ENCODE data around the gene XRCC6. TPM values are rescaled to one million over a fixed set of nuclear protein-coding genes. Genes with fewer than 3 reads are reported as not detected.
"Not testable (repeated sequence)": the region's sequence is repeated elsewhere in the genome, so short reads cannot be mapped to it uniquely, and the experiment has no call there.

XRCC6 gene
- total RNA-seq, 1 experiment from 2014 or later = 414 TPM

DNA sequence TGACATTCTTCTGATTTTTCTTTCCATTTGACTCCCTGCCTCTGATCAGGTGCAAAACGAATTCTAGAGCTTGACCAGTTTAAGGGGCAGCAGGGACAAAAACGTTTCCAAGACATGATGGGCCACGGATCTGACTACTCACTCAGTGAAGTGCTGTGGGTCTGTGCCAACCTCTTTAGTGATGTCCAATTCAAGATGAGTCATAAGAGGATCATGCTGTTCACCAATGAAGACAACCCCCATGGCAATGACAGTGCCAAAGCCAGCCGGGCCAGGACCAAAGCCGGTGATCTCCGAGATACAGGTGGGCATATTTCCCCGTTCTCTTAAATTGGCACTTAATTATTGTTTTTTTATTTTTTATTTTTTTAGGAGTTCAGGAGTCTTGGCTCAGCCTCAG, 15.4 kb downstream of the XRCC6 start:
- Histone ChIP-seq H3K4me1 (no peaks in the 10 kb centered on the region), H3K36me3 (ENCODE audit: control insufficient read depth, insufficient read depth, low read length) (no peaks in the 10 kb centered on the region; the same call in 1 of the 2 replicates), H3K4me3 (ENCODE audit: low read depth, low read length) (no peak overlapping the region), H3K27me3 (replicated peaks; ENCODE audit: control insufficient read depth, insufficient read depth, low read length) (no peaks in the 10 kb centered on the region), H3K9me3 (no peaks in the 10 kb centered on the region)
- intact Hi-C loops (cut with micrococcal nuclease; ENCODE audit: unreplicated experiment) = no loop called here
- DNase-seq = no peak
- POLR2A ChIA-PET = no interaction called here
- Mint-ChIP-seq H3K27ac (ENCODE audit: unreplicated experiment) (no peak overlapping the region), H3K4me3 (ENCODE audit: unreplicated experiment) (no peak overlapping the region), H3K4me1 (ENCODE audit: low read depth, unreplicated experiment) (no peaks in the 10 kb centered on the region), H3K27me3 (ENCODE audit: insufficient read depth, unreplicated experiment) (no peaks in the 10 kb centered on the region), H3K9me3 (ENCODE audit: unreplicated experiment) (no peaks in the 10 kb centered on the region), H3K36me3 (ENCODE audit: insufficient read depth, unreplicated experiment) (peaks cover 87% of the 10 kb centered on the region)
- CTCF ChIA-PET = no interaction called here
- BruUV-seq (replicated peaks) = TSS peak; percentile 5
- TF ChIP-seq, protein P1, sequence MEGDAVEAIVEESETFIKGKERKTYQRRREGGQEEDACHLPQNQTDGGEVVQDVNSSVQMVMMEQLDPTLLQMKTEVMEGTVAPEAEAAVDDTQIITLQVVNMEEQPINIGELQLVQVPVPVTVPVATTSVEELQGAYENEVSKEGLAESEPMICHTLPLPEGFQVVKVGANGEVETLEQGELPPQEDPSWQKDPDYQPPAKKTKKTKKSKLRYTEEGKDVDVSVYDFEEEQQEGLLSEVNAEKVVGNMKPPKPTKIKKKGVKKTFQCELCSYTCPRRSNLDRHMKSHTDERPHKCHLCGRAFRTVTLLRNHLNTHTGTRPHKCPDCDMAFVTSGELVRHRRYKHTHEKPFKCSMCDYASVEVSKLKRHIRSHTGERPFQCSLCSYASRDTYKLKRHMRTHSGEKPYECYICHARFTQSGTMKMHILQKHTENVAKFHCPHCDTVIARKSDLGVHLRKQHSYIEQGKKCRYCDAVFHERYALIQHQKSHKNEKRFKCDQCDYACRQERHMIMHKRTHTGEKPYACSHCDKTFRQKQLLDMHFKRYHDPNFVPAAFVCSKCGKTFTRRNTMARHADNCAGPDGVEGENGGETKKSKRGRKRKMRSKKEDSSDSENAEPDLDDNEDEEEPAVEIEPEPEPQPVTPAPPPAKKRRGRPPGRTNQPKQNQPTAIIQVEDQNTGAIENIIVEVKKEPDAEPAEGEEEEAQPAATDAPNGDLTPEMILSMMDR (IDR thresholded peaks at IDR 0.05; ENCODE audit: insufficient read depth in 1 of 2, low read depth in 1 of 2, low read length in 1 of 2, severe bottlenecking in 1 of 2, unreplicated experiment in 1 of 2) = no peak

DNA sequence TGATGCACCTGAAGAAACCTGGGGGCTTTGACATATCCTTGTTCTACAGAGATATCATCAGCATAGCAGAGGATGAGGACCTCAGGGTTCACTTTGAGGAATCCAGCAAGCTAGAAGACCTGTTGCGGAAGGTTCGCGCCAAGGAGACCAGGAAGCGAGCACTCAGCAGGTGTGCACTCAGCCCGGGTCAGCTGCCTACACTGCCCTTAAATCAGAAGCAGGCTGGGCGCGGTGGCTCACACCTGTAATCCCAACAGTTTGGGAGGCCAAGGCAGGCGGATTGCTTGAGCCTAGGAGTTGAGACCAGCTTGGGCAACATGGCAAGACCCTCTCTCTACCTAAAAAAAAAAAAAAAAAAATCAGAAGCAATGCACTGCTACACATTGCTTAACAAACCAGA, 16.5 kb downstream of the XRCC6 start:
- CTCF ChIA-PET; H3K4me3 Mint-ChIP-seq (ENCODE audit: unreplicated experiment); intact Hi-C loops (cut with micrococcal nuclease; ENCODE audit: unreplicated experiment); POLR2A ChIA-PET; H3K4me1 ChIP-seq; BruUV-seq (replicated peaks); H3K4me3 ChIP-seq (ENCODE audit: low read depth, low read length); H3K4me1 Mint-ChIP-seq (ENCODE audit: low read depth, unreplicated experiment); H3K27me3 ChIP-seq (replicated peaks; ENCODE audit: control insufficient read depth, insufficient read depth, low read length); H3K9me3 Mint-ChIP-seq (ENCODE audit: unreplicated experiment); DNase-seq; H3K36me3 ChIP-seq (ENCODE audit: control insufficient read depth, insufficient read depth, low read length); H3K27me3 Mint-ChIP-seq (ENCODE audit: insufficient read depth, unreplicated experiment); H3K9me3 ChIP-seq; H3K27ac Mint-ChIP-seq (ENCODE audit: unreplicated experiment): not testable (repeated sequence)
- peaks cover 87% of the 10 kb centered on the region for H3K36me3 Mint-ChIP-seq (ENCODE audit: insufficient read depth, unreplicated experiment)

DNA sequence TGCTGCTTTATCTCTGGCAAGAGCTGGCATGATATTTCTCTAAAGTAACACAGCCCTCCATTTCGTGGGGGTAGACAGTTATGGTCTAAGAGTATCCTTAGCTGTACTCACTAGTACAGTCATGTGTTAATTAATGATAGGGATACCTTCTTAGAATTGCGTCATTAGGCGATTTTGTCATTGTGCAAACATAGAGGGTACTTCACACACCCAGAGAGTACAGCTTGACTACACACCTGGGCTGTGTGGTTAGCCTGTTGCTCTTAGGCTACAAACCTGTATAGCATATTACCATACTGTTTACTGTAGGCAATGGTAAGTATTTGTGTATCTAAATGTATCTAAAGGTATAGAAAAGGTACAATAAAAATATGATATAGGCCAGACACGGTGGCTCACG, 17.0 kb downstream of the XRCC6 start:
- Mint-ChIP-seq H3K27me3 (ENCODE audit: insufficient read depth, unreplicated experiment) (no peaks in the 10 kb centered on the region), H3K4me1 (ENCODE audit: low read depth, unreplicated experiment) (no peaks in the 10 kb centered on the region), H3K36me3 (ENCODE audit: insufficient read depth, unreplicated experiment) (peaks cover 87% of the 10 kb centered on the region), H3K9me3 (ENCODE audit: unreplicated experiment) (no peaks in the 10 kb centered on the region), H3K4me3 (ENCODE audit: unreplicated experiment) (no peak overlapping the region), H3K27ac (ENCODE audit: unreplicated experiment) (no peak overlapping the region)
- Histone ChIP-seq H3K9me3 (no peaks in the 10 kb centered on the region), H3K4me1 (no peaks in the 10 kb centered on the region), H3K4me3 (ENCODE audit: low read depth, low read length) (no peak overlapping the region), H3K27me3 (replicated peaks; ENCODE audit: control insufficient read depth, insufficient read depth, low read length) (no peaks in the 10 kb centered on the region), H3K36me3 (ENCODE audit: control insufficient read depth, insufficient read depth, low read length) (no peaks in the 10 kb centered on the region; the same call in 1 of the 2 replicates)
- no peak for DNase-seq
- ChIA-PET POLR2A (no interaction called here), CTCF (no interaction called here)
- TF ChIP-seq, protein P1 (IDR thresholded peaks at IDR 0.05; ENCODE audit: insufficient read depth in 1 of 2, low read depth in 1 of 2, low read length in 1 of 2, severe bottlenecking in 1 of 2, unreplicated experiment in 1 of 2) = no peak
- intact Hi-C loops (cut with micrococcal nuclease; ENCODE audit: unreplicated experiment) = no loop called here
- no TSS peak for BruUV-seq (replicated peaks)

DNA sequence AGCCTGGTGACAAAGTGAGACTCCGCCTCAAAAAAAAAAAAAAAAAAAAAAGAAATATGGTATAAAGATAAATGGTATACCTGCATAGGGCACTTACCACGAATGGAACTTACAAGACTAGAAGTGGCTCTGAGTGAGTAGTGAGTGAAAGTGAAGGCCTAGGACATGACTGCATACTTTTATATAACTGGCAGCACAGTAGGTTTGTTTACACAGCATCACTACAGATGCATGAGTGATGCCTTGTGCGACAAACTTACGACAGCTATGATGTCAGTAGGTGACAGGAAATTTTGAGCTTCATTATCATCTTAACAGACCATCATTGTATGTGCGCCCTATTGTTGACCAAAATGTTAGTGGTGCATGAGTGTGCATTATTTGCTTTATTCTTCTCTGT, 17.7 kb downstream of the XRCC6 start:
- Mint-ChIP-seq H3K27me3 (ENCODE audit: insufficient read depth, unreplicated experiment) (no peaks in the 10 kb centered on the region), H3K9me3 (ENCODE audit: unreplicated experiment) (no peaks in the 10 kb centered on the region), H3K36me3 (ENCODE audit: insufficient read depth, unreplicated experiment) (peaks cover 87% of the 10 kb centered on the region), H3K27ac (ENCODE audit: unreplicated experiment) (no peak overlapping the region), H3K4me1 (ENCODE audit: low read depth, unreplicated experiment) (no peaks in the 10 kb centered on the region), H3K4me3 (ENCODE audit: unreplicated experiment) (no peak overlapping the region)
- Histone ChIP-seq H3K4me1 (no peaks in the 10 kb centered on the region), H3K27me3 (replicated peaks; ENCODE audit: control insufficient read depth, insufficient read depth, low read length) (no peaks in the 10 kb centered on the region), H3K36me3 (ENCODE audit: control insufficient read depth, insufficient read depth, low read length) (no peaks in the 10 kb centered on the region; the same call in 1 of the 2 replicates), H3K9me3 (no peaks in the 10 kb centered on the region), H3K4me3 (ENCODE audit: low read depth, low read length) (no peak overlapping the region)
- TF ChIP-seq, protein P1 (IDR thresholded peaks at IDR 0.05; ENCODE audit: insufficient read depth in 1 of 2, low read depth in 1 of 2, low read length in 1 of 2, severe bottlenecking in 1 of 2, unreplicated experiment in 1 of 2) = no peak
- ChIA-PET CTCF (no interaction called here), POLR2A (interaction anchor here (0.5 to 0.6 kb wide), 2 partner anchors 35 to 117 kb away, joined by 3 read pairs; no protein-coding TSS in a partner anchor)
- DNase-seq = no peak
- intact Hi-C loops (cut with micrococcal nuclease; ENCODE audit: unreplicated experiment) = no loop called here
- BruUV-seq (replicated peaks) = no TSS peak
